Measurements from ENCODE around the gene KCTD8. TPM values are rescaled to one million over a fixed set of nuclear protein-coding genes. Genes with fewer than 3 reads are reported as not detected.

Gene KCTD8
- polyA plus RNA-seq, 1 donor from 2014 or later = 0.71 TPM

GRCh38 chr4:44447563-44448504, 775 bp downstream of the KCTD8 start:
- Histone ChIP-seq H4K20me1 (ENCODE audit: insufficient read depth) (no peaks in the 10 kb centered on the region), H3K79me2 (replicated peaks; ENCODE audit: insufficient read depth, low read length) (no peaks in the 10 kb centered on the region), H3K9ac (ENCODE audit: low read length) (peak overlapping the region; percentile 46), H3K4me2 (ENCODE audit: low read length) (peak overlapping the region; percentile 20), H3K4me3 (ENCODE audit: low read length) (peak overlapping the region; percentile 73), H3K27ac (ENCODE audit: low read length) (no peak overlapping the region), H3F3A (ENCODE audit: insufficient read depth, low read length, poor library complexity, severe bottlenecking) (no peaks in the 10 kb centered on the region), H3K9me2 (ENCODE audit: insufficient read depth, low read length) (no peaks in the 10 kb centered on the region), H3K27me3 (ENCODE audit: insufficient read depth, low read depth, low read length) (peaks cover 65% of the 10 kb centered on the region), H3K9me3 (ENCODE audit: low read length) (no peaks in the 10 kb centered on the region), H3K36me3 (ENCODE audit: insufficient read depth, low read length) (no peaks in the 10 kb centered on the region), H2AFZ (ENCODE audit: low read depth, low read length) (no peak overlapping the region)
- TF ChIP-seq CTCF (IDR thresholded peaks at IDR 0.05; ENCODE audit: poor library complexity, severe bottlenecking) (peak; percentile 38), EP300 (conservative IDR thresholded peaks at IDR 0.05; ENCODE audit: poor library complexity, severe bottlenecking) (no peak), EZH2 (IDR thresholded peaks at IDR 0.05; ENCODE audit: borderline replicate concordance, insufficient read depth, low read length, poor library complexity, severe bottlenecking) (no peak), RAD21 (conservative IDR thresholded peaks at IDR 0.05) (peak; percentile 24), REST (IDR thresholded peaks at IDR 0.05; ENCODE audit: borderline replicate concordance) (no peak), MXI1 (conservative IDR thresholded peaks at IDR 0.05; ENCODE audit: poor library complexity, severe bottlenecking) (peak; percentile 15), SMC3 (conservative IDR thresholded peaks at IDR 0.05; ENCODE audit: poor library complexity) (peak; percentile 27), TAF1 (IDR thresholded peaks at IDR 0.05; ENCODE audit: low read depth) (no peak), POLR2AphosphoS5 (IDR thresholded peaks at IDR 0.05) (no peak)

- H3K36me3 ChIP-seq (ENCODE audit: insufficient read depth, low read length) = no peaks in the 10 kb centered on the region
- H2AFZ ChIP-seq (ENCODE audit: low read depth, low read length) = no peak overlapping the region
- H3K9ac ChIP-seq (ENCODE audit: low read length) = no peak overlapping the region
- no peaks in the 10 kb centered on the region for H3K79me2 ChIP-seq (replicated peaks; ENCODE audit: insufficient read depth, low read length)
- H3K27me3 ChIP-seq (ENCODE audit: insufficient read depth, low read depth, low read length) = peaks cover 65% of the 10 kb centered on the region
- H3K4me2 ChIP-seq (ENCODE audit: low read length) = peak overlapping the region; percentile 20
- no peaks in the 10 kb centered on the region for H3K9me3 ChIP-seq (ENCODE audit: low read length)
- H3K9me2 ChIP-seq (ENCODE audit: insufficient read depth, low read length) = no peaks in the 10 kb centered on the region
- no peak overlapping the region for H3K27ac ChIP-seq (ENCODE audit: low read length)
- no peaks in the 10 kb centered on the region for H4K20me1 ChIP-seq (ENCODE audit: insufficient read depth)
- no peaks in the 10 kb centered on the region for H3F3A ChIP-seq (ENCODE audit: insufficient read depth, low read length, poor library complexity, severe bottlenecking)
- TF ChIP-seq CTCF (IDR thresholded peaks at IDR 0.05; ENCODE audit: poor library complexity, severe bottlenecking) (no peak), EZH2 (IDR thresholded peaks at IDR 0.05; ENCODE audit: borderline replicate concordance, insufficient read depth, low read length, poor library complexity, severe bottlenecking) (no peak), REST (IDR thresholded peaks at IDR 0.05; ENCODE audit: borderline replicate concordance) (no peak), POLR2AphosphoS5 (IDR thresholded peaks at IDR 0.05) (no peak), MXI1 (conservative IDR thresholded peaks at IDR 0.05; ENCODE audit: poor library complexity, severe bottlenecking) (no peak), RAD21 (conservative IDR thresholded peaks at IDR 0.05) (no peak), TAF1 (IDR thresholded peaks at IDR 0.05; ENCODE audit: low read depth) (no peak), EP300 (conservative IDR thresholded peaks at IDR 0.05; ENCODE audit: poor library complexity, severe bottlenecking) (no peak)
- peak overlapping the region; percentile 73 for H3K4me3 ChIP-seq (ENCODE audit: low read length)
These were observed 1.6 kb downstream of the KCTD8 start for GRCh38 chr4:44446801-44447562.
